GM10847 (cell line): ENCODE measurements around the gene KRT222.

Source experiments
- POLR2A ChIP-seq: IDR thresholded peaks from 2 replicates; pipeline ENCODE4 v1.6.1; 2011; ENCODE audit not compliant: insufficient read length; ENCODE audit errors: extremely low read depth

The KRT222 gene

DNA sequence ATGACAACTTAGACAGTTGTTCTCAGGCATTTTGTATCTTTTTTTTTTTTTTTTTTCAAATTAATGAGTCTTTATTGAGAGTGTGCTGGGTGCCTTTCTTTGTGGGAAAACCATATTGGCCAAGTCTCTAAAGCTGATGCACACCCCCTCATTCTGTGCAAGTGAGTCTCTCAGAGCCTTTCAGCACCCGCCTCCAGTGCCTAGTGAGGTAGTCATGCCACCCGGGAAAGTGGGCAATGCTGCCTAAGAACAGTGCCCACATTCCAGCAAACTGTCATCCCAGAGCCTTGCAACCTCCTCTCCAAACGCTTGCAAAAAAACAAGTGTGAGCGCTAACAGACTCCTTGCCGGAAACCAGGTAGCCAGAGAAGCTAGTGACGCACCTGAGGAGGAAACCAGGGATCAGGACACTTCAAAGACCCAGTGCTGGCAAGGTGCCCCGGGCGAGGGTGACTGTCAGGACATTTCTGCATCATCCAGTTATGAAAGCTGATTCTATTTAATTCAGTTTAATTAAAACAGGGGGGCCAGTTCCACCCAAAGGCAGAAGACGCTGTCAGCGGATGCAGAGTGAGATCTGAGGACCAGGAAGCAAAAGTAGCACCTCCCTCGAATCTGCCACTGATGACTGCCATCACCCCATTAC lies 52.3 kb downstream of the KRT222 start:
- no peak for TF ChIP-seq POLR2A

DNA sequence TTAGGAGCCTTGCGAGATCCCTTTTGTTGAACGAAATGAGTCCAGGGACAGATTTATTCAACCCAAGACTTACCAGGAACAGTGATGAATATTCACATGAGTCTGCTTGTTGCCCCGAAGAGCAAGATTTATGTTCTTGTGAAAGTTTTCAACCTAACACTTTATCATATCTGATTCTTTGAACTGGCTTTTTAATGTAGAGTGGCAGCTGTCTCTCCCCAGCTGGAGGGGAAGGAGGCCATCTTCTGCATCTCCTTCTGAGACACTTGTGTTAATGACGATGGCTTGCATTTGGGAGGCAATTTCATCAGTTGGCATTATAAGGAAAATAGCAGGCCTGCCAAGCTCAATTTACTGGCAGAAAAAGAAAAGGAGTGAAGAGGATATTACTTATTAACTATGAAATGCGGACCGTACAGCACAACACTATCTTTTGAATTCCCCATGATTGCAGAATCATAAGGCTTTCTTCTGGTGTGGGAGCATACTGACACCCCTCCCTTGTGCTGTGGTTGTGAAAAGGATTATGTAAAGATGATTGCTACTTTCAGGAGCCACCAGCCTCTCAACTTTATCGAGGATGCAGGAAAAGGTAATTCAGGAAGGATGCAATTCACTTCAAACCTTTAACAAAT lies 53.0 kb downstream of the KRT222 start:
- no peak for TF ChIP-seq POLR2A

- TF ChIP-seq POLR2A = no peak
Observed at GRCh38 chr17:40610359-40610758, 54.6 kb downstream of the KRT222 start.

DNA sequence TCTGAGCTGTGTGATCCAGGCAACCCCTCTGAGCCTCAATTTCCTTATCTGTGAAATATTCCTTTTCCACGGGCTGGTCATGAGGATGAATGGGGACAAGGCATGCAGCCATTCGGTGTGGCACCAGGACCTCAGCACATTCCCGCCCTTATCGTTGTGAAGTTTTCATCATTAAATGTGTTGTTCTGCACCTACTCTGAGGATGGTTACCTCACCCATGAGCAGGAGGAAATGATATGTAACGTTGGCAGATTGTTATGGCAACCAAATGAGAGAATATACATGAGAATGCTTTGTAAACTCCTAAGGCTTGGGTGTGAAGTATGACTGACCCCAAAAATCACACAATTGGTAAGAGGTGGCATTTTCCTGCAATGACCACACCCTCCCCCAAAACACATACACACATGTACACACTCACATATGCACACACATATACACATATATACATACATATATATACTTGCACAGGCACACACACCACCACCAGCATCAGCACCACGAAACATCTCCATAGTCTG lies 56.9 kb downstream of the KRT222 start:
- no peak for TF ChIP-seq POLR2A

GRCh38 chr17:40607641-40608040 lies 57.3 kb downstream of the KRT222 start:
- no peak for TF ChIP-seq POLR2A

DNA sequence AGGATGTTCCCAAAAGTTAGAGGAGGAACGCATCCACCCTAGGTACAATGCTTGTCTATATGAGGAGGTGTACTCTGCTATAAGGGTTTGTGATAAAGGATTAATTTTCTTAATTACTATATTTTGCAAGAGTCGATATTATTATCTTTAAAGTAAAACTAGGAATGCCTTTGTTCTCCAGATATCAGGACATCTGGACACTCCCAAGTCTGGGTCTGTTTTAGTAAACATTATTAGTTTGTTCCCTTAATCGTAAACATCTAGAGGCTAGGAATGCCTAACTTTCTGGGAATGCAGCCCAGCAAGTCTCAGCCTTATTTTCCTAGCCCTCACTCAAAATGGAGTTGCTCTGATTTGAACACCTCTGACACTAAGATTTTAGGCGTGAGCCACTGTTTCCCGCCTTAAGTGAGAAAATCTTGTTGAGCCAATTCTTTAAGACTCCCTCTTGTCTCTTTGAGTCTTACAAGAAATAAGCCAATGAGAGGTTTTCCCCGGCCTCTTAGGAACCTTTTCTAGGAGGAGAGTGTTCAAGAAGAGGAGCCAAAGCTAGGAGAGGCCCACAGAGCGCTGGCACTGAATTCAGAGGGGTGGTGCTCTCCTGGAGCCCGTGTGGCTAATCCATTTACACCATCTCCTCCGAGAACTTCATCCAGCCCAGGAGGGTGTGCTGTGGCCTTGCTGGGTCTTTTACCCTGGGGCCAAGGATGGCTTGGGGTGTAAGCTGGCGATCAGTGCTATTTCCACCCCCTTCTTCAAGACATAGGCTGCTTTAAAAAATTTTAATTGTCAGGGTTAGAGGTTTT lies 58.2 kb downstream of the KRT222 start:
- TF ChIP-seq POLR2A = no peak

DNA sequence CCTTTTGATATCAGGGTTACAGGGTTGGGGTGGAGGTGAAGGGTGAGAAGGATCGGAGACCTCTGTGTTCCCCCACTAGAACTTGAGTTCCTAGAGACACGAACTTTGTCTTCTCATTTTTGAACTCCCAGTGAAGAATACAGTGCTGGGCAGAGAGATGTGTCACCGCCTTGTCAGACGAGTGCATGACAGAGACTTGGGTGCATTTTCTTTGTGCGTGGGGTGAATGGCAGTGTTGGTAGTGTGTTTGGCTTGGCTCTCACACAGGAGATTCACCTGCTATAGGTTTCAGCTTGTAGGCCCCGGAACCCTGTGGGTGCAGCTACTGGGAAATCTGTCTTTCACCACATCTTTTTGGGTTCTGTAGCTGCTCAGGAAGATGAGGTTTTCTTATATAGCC lies 59.7 kb downstream of the KRT222 start:
- no peak for TF ChIP-seq POLR2A
